Central memory CD4-positive, alpha-beta T cell (primary cell): ENCODE data around the gene GNA14.
"Not testable (repeated sequence)": the region's sequence is repeated elsewhere in the genome, so short reads cannot be mapped to it uniquely, and the experiment has no call there.

Experiments
- DNase-seq: peaks from one replicate; pipeline ENCODE4 v3.0.0; 2022

GNA14 gene

GRCh38 chr9:77587042-77587441 lies 61.1 kb downstream of the GNA14 start:
- no peak for DNase-seq

- no peak for DNase-seq
These were observed 61.5 kb downstream of the GNA14 start for GRCh38 chr9:77586591-77586990.

- DNase-seq, result no peak
These were observed 62.8 kb downstream of the GNA14 start for GRCh38 chr9:77585335-77585786.

- DNase-seq, result not testable (repeated sequence)
These were observed 63.2 kb downstream of the GNA14 start for GRCh38 chr9:77584927-77585326.

GRCh38 chr9:77582961-77583576 lies 65.1 kb downstream of the GNA14 start:
- no peak for DNase-seq

- DNase-seq, result no peak
These were observed 65.6 kb downstream of the GNA14 start for GRCh38 chr9:77582525-77582924.

- no peak for DNase-seq
These were observed 72.3 kb downstream of the GNA14 start for GRCh38 chr9:77575785-77576184.

GRCh38 chr9:77569335-77569734 lies 78.8 kb downstream of the GNA14 start:
- no peak for DNase-seq

GRCh38 chr9:77563174-77563573 lies 84.9 kb downstream of the GNA14 start:
- no peak for DNase-seq

- DNase-seq, result no peak
These were observed 85.9 kb downstream of the GNA14 start for GRCh38 chr9:77562019-77562748.

GRCh38 chr9:77561331-77562018 lies 86.6 kb downstream of the GNA14 start:
- DNase-seq, result no peak

- no peak for DNase-seq
These were observed 91.7 kb downstream of the GNA14 start for GRCh38 chr9:77556396-77556795.

GRCh38 chr9:77554586-77555105 lies 93.5 kb downstream of the GNA14 start:
- DNase-seq, result no peak

GRCh38 chr9:77547106-77547730 lies 100.9 kb downstream of the GNA14 start:
- no peak for DNase-seq

- no peak for DNase-seq
These were observed 101.7 kb downstream of the GNA14 start for GRCh38 chr9:77546376-77546950.

GRCh38 chr9:77544546-77544945 lies 103.6 kb downstream of the GNA14 start:
- DNase-seq, result no peak

GRCh38 chr9:77543131-77543822 lies 104.8 kb downstream of the GNA14 start:
- DNase-seq, result no peak

GRCh38 chr9:77541600-77541999 lies 106.5 kb downstream of the GNA14 start:
- no peak for DNase-seq

GRCh38 chr9:77541055-77541454 lies 107.1 kb downstream of the GNA14 start:
- DNase-seq, result no peak

GRCh38 chr9:77534376-77535057 lies 113.6 kb downstream of the GNA14 start:
- DNase-seq, result no peak

GRCh38 chr9:77533671-77534070 lies 114.5 kb downstream of the GNA14 start:
- DNase-seq, result no peak

- no peak for DNase-seq
These were observed 115.5 kb downstream of the GNA14 start for GRCh38 chr9:77532607-77533006.
